AG09309 (cell line): ENCODE data around the gene SHKBP1.
A peak's percentile ranks its signal among the peaks of the same experiment; 100 is the strongest.

Experiments used
- DNase-seq: peaks from one replicate; pipeline ENCODE4 v3.0.0-alpha.2; 2010; ENCODE audit warnings: low read depth
- H3K4me3 ChIP-seq: 2 replicates; pipeline ENCODE4 v1.5.1; 2011; ENCODE audit warnings: mild to moderate bottlenecking, low read depth, low read length, moderate library complexity; ENCODE audit not compliant: control insufficient read depth
- CTCF ChIP-seq: IDR thresholded peaks from 2 replicates; pipeline ENCODE4 v1.5.1; 2011; ENCODE audit warnings: mild to moderate bottlenecking, low read depth, low read length, inconsistent platforms; ENCODE audit not compliant: insufficient read depth, control insufficient read depth; ENCODE audit errors: missing control alignments

Gene SHKBP1

GRCh38 chr19:40608240-40608621, 31.6 kb downstream of the SHKBP1 start:
- no peak for DNase-seq

GRCh38 chr19:40608957-40609356, 32.3 kb downstream of the SHKBP1 start:
- TF ChIP-seq CTCF = no peak
- no peak overlapping the region for H3K4me3 ChIP-seq
- no peak for DNase-seq

More at GRCh38 chr19:40608240-40608621, 31.6 kb downstream of the SHKBP1 start:
- H3K4me3 ChIP-seq = no peak overlapping the region
- TF ChIP-seq CTCF = no peak

DNA sequence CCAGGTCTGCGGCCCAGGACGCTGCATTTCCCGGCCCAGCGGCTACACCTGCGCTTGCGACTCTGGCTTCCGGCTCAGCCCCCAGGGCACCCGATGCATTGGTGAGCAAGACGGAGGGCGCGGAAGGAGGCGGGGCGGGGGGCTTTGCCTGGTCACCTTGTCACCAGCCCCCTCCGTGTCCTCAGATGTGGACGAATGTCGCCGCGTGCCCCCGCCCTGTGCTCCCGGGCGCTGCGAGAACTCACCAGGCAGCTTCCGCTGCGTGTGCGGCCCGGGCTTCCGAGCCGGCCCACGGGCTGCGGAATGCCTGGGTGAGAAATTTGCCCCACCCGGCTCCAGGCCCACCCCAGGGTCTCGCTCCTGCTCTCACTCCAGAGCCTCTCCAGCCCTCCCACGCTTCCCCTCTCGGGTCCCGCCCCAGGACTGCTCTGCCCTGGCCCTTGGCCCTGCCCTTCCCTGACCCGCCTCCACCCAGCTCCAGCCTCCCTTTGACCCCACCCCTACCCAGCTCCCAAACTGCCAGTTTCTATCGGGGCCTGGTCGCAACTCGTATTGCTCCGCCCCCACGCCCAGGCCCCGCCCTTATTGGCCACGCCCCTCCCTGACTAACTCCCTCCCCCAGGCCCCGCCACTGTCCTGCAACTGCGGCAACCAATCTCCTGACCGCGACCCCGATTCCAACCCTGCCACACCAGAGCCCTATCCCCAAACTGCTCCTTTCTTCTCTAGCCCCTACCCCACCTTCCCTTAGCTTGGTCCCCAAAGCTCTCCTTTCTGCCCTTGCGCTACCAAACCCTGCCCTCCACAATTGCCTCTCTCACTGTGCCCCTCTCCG, 33.1 kb downstream of the SHKBP1 start:
- no peak for TF ChIP-seq CTCF
- peak overlapping the region; percentile 48 for H3K4me3 ChIP-seq
- no peak for DNase-seq

DNA sequence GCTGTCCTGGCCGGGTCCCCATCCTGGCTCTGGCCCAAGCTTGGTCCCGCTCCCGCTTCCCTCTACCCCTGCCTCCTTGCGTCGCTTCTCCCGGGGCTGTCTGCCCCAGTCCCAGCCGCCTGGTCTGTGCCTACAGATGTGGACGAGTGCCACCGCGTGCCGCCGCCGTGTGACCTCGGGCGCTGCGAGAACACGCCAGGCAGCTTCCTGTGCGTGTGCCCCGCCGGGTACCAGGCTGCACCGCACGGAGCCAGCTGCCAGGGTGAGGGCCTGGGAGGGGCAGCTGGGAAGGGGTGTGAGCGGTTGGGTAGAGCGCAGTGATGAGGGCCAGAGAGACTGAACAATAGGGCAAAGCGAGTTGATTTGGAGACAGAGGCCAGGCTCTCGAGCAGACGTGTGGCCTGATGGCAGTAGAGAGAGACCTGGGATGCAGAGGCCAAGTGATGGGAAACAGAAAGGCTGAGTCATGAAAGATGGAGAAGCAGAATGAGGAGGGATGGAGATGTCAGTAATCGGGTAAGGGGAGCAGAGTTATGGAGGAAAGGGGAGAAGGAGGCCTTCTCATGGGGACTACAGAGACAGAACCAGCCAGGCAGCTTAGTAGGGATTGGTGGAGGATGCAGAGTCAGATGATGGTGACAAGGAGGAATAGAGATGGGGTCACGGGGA, 33.9 kb downstream of the SHKBP1 start:
- H3K4me3 ChIP-seq = peak overlapping the region; percentile 48
- no peak for DNase-seq
- TF ChIP-seq CTCF = no peak

DNA sequence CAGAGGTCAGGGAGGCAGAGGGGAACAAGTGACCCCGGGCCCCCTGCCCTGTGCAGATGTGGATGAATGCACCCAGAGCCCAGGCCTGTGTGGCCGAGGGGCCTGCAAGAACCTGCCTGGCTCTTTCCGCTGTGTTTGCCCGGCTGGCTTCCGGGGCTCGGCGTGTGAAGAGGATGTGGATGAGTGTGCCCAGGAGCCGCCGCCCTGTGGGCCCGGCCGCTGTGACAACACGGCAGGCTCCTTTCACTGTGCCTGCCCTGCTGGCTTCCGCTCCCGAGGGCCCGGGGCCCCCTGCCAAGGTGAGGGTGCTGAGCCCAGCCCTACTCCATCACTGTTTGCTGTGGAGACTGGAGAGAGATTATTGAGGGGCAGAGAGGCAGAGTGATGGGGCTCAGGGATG, 34.4 kb downstream of the SHKBP1 start:
- H3K4me3 ChIP-seq = peak overlapping the region; percentile 48
- no peak for DNase-seq
- no peak for TF ChIP-seq CTCF

GRCh38 chr19:40611900-40612698, 35.4 kb downstream of the SHKBP1 start:
- no peak overlapping the region for H3K4me3 ChIP-seq
- TF ChIP-seq CTCF = no peak
- DNase-seq = no peak
